ENCODE results near the gene CCL20.
"Not testable (repeated sequence)": the region's sequence is repeated elsewhere in the genome, so short reads cannot be mapped to it uniquely, and the experiment has no call there.

CCL20 gene

GRCh38 chr2:227834916-227835650 lies 21.4 kb downstream of the CCL20 start:
- Mint-ChIP-seq H3K36me3 (no peaks in the 10 kb centered on the region), H3K9me3 (no peaks in the 10 kb centered on the region), H3K27ac (no peak overlapping the region), H3K4me1 (no peaks in the 10 kb centered on the region), H3K4me3 (no peak overlapping the region), H3K27me3 (peaks cover 6% of the 10 kb centered on the region)
- no peak for DNase-seq
- CTCF ChIA-PET, result no interaction called here

- CTCF ChIA-PET, result interaction anchor here (0.9 kb wide), 1 partner anchor 73 kb away, joined by 3 read pairs; no protein-coding TSS in a partner anchor
- H3K4me1 Mint-ChIP-seq, result not testable (repeated sequence)
Measured at GRCh38 chr2:227839339-227840129, 25.9 kb downstream of the CCL20 start.

GRCh38 chr2:227846831-227847230 lies 33.2 kb downstream of the CCL20 start:
- Mint-ChIP-seq H3K36me3 (no peaks in the 10 kb centered on the region), H3K4me3 (no peak overlapping the region), H3K4me1 (no peaks in the 10 kb centered on the region), H3K27me3 (no peaks in the 10 kb centered on the region), H3K27ac (no peak overlapping the region), H3K9me3 (no peaks in the 10 kb centered on the region)
- CTCF ChIA-PET, result interaction anchor here (1.6 kb wide), 1 partner anchor 16 kb away, joined by 3 read pairs; no protein-coding TSS in a partner anchor
- DNase-seq, result no peak

More at GRCh38 chr2:227839339-227840129, 25.9 kb downstream of the CCL20 start:
- not testable (repeated sequence) for H3K9me3 Mint-ChIP-seq, H3K4me3 Mint-ChIP-seq, H3K27ac Mint-ChIP-seq, H3K36me3 Mint-ChIP-seq, DNase-seq, H3K27me3 Mint-ChIP-seq

DNA sequence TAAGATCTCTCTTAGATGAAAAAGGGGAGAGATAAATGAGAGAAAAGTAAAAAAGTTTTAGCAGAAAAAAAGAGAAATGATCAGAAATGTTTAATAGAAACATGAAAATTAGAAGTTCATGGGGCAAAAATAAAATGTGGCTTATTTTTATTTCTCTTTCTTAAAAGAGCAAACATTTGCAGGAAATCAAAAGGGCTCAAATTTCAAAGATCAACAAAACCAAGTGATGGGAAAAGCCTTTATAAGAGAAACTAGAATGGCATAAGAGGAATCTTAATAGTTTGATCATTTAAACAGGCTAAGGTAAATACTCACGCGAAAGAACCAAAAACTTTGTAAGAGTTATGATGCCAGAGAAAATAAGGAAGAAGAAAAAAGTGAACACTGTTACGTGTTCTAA lies 34.5 kb downstream of the CCL20 start:
- H3K27ac Mint-ChIP-seq, result no peak overlapping the region
- CTCF ChIA-PET, result interaction anchor here (0.6 kb wide), 1 partner anchor 201 kb away, joined by 3 read pairs; no protein-coding TSS in a partner anchor

DNA sequence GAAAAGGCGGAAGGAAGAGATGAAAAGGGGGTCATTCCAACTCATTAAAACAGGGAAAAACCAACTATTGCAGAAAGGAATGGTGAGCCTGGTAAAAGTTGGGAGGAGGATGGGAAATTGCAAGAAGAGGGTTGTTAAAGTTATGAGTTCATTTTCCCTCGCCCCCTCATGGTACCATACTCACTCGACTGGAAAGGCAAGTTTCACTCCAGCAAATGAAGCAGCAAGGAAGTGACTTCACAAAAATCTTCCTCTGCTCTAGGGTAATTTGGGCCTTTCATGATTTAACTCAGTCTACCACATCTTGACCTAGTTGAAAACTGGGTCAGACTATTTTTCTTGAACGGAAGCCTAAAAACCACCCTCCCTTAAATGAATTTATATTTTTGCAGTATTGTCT lies 34.9 kb downstream of the CCL20 start:
- Mint-ChIP-seq H3K4me1 (no peaks in the 10 kb centered on the region), H3K4me3 (no peak overlapping the region), H3K27ac (no peak overlapping the region), H3K27me3 (no peaks in the 10 kb centered on the region), H3K9me3 (no peaks in the 10 kb centered on the region), H3K36me3 (no peaks in the 10 kb centered on the region)
- CTCF ChIA-PET, result interaction anchor here (0.6 kb wide), 1 partner anchor 201 kb away, joined by 3 read pairs; no protein-coding TSS in a partner anchor
- no peak for DNase-seq

More for the DNA sequence above, 34.5 kb downstream of the CCL20 start:
- Mint-ChIP-seq H3K27me3 (no peaks in the 10 kb centered on the region), H3K4me3 (no peak overlapping the region), H3K4me1 (no peaks in the 10 kb centered on the region), H3K36me3 (no peaks in the 10 kb centered on the region), H3K9me3 (no peaks in the 10 kb centered on the region)
- no peak for DNase-seq

DNA sequence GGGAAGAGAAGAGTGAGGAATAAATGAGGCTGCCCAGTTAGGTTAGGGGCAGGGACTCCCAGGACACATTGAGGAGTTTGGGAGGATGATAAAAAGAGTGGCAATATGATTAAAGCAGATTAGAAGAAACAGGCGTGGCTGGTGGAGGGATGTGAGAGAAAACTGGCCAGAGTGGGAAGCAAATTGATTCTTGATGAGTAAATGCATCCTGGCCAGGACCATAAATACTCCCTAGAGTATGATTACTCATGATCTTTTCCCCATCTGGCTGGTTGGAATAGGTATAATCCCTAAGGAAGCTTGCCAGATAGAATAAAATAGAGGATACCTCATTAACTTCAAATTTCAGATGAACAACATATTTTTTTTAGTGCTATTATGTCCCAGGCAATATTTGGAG lies 36.3 kb downstream of the CCL20 start:
- DNase-seq, result no peak
- Mint-ChIP-seq H3K9me3 (no peaks in the 10 kb centered on the region), H3K27ac (no peak overlapping the region), H3K36me3 (no peaks in the 10 kb centered on the region), H3K4me3 (no peak overlapping the region), H3K27me3 (no peaks in the 10 kb centered on the region), H3K4me1 (no peaks in the 10 kb centered on the region)
- CTCF ChIA-PET, result no interaction called here

DNA sequence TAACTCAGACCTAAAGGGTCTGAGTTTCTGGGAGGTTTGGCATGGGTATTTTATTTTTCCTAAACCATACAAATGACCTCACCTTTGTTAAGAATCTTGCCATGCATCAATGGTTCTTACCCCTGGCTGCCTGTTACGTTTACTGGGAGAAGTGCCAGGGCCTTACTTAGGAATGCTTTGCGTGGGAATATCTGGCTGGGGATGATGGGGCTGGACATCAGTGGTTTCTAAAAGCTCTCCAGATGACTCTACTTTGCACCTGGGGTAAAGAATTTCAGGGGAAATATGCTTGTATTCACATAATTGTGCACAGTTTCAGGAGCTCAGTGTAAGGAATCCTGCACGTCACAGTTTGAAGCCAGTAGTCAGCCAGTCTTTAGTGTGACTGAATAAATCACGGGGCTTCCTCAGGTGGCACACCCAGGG lies 39.6 kb downstream of the CCL20 start:
- no peak for DNase-seq
- H3K27ac Mint-ChIP-seq, result no peak overlapping the region
- no peak overlapping the region for H3K4me3 Mint-ChIP-seq
- CTCF ChIA-PET, result interaction anchor here (0.7 to 1.0 kb wide), 2 partner anchors 10 to 39 kb away, joined by 3 read pairs; no protein-coding TSS in a partner anchor
- H3K36me3 Mint-ChIP-seq, result no peaks in the 10 kb centered on the region
- H3K4me1 Mint-ChIP-seq, result no peaks in the 10 kb centered on the region
- H3K27me3 Mint-ChIP-seq, result no peaks in the 10 kb centered on the region
- H3K9me3 Mint-ChIP-seq, result no peaks in the 10 kb centered on the region

GRCh38 chr2:227853765-227854271 lies 40.2 kb downstream of the CCL20 start:
- no peaks in the 10 kb centered on the region for H3K27me3 Mint-ChIP-seq
- H3K4me3 Mint-ChIP-seq, result no peak overlapping the region
- H3K27ac Mint-ChIP-seq, result no peak overlapping the region
- no peaks in the 10 kb centered on the region for H3K4me1 Mint-ChIP-seq
- CTCF ChIA-PET, result interaction anchor here (0.7 to 0.8 kb wide), 2 partner anchors 9 to 76 kb away, joined by 3 read pairs; no protein-coding TSS in a partner anchor
- no peak for DNase-seq
- H3K36me3 Mint-ChIP-seq, result no peaks in the 10 kb centered on the region
- no peaks in the 10 kb centered on the region for H3K9me3 Mint-ChIP-seq

- H3K4me3 Mint-ChIP-seq, result no peak overlapping the region
- CTCF ChIA-PET, result no interaction called here
- no peaks in the 10 kb centered on the region for H3K9me3 Mint-ChIP-seq
- H3K4me1 Mint-ChIP-seq, result no peaks in the 10 kb centered on the region
- H3K27me3 Mint-ChIP-seq, result no peaks in the 10 kb centered on the region
- DNase-seq, result no peak
- no peak overlapping the region for H3K27ac Mint-ChIP-seq
- no peaks in the 10 kb centered on the region for H3K36me3 Mint-ChIP-seq
Measured at GRCh38 chr2:227855440-227855839, 41.8 kb downstream of the CCL20 start.

DNA sequence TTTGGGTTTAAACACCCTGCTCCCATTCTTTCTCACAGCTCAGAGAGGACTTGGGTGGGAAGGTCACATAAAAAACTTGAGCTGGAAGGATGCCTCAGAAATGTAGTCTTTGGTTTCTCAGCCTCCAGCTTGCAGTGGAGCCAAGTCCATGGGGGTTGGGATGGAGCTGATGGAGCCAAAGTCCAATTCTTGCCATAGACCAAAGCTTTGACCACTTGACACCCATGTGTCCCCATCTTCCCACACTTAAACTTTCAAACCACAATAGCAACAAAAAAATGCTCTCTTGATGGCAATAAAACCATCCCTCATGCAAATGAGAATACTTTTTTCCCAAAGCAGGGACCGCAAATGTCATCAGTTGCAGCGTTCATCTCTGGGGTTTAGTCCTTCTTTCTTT lies 43.1 kb downstream of the CCL20 start:
- Mint-ChIP-seq H3K36me3 (no peaks in the 10 kb centered on the region), H3K4me3 (no peak overlapping the region), H3K4me1 (no peaks in the 10 kb centered on the region), H3K27ac (no peak overlapping the region), H3K9me3 (no peaks in the 10 kb centered on the region), H3K27me3 (no peaks in the 10 kb centered on the region)
- no peak for DNase-seq
- CTCF ChIA-PET, result interaction anchor here (1.1 kb wide), 1 partner anchor 90 kb away, joined by 3 read pairs; no protein-coding TSS in a partner anchor

DNA sequence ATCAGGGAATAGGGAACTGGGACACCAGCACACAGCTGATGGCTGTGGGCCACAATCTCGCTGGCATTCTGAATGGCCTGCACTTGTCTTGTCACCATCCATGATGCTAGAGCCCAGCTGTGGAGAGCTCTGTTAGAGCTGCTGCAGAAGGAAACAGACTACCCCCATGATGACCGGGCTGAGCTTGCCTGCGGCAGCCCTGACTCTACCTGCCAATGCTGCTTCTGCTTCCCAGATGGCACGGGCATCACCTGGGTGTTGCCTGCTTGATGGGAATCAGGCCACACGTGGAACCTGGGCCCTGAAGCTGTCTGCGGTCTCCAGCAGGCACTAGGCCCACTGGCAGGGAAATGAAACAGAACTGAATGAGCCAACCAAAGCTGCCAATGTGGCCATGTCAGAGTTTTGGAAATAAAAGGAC lies 46.6 kb downstream of the CCL20 start:
- Mint-ChIP-seq H3K4me3 (no peak overlapping the region), H3K36me3 (no peaks in the 10 kb centered on the region), H3K27me3 (no peaks in the 10 kb centered on the region), H3K4me1 (no peaks in the 10 kb centered on the region), H3K27ac (no peak overlapping the region), H3K9me3 (no peaks in the 10 kb centered on the region)
- CTCF ChIA-PET, result interaction anchor here (0.7 to 4.8 kb wide), 4 partner anchors 9 to 203 kb away, joined by 4 to 26 read pairs (median 17); no protein-coding TSS in a partner anchor
- no peak for DNase-seq

- no peaks in the 10 kb centered on the region for H3K36me3 Mint-ChIP-seq
- no peak overlapping the region for H3K4me3 Mint-ChIP-seq
- no peaks in the 10 kb centered on the region for H3K9me3 Mint-ChIP-seq
- CTCF ChIA-PET, result interaction anchor here (0.7 to 4.8 kb wide), 7 partner anchors 8 to 467 kb away, joined by 3 to 26 read pairs (median 4); no protein-coding TSS in a partner anchor
- no peak for DNase-seq
- H3K27me3 Mint-ChIP-seq, result peaks cover 2% of the 10 kb centered on the region
- H3K4me1 Mint-ChIP-seq, result no peaks in the 10 kb centered on the region
- no peak overlapping the region for H3K27ac Mint-ChIP-seq
Measured at GRCh38 chr2:227861011-227861410, 47.4 kb downstream of the CCL20 start.

DNA sequence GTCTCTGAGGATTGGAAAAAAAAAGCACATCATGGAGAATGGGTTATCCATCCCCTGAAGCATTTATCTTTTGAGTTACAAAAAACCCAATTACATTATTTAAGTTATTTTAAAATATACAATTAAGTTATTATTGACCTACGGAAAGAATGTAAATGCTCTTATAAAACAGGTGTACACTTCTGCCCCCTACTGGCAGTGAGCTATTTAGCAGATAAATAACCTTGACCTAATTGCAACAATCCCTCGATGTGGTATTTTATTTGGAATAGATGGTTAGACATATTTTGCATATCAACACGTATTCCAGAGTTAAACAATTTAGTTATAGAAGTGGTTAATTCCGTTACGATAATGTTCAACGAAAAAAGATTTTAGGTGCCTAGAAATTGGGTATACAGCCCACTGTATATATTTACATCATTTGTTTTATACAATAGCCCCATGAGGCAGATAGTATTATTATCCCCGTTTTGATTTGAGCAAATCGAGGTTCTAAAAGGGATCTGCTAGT lies 48.6 kb downstream of the CCL20 start:
- no peaks in the 10 kb centered on the region for H3K4me1 Mint-ChIP-seq
- peak; percentile 31 for DNase-seq
- CTCF ChIA-PET, result interaction anchor here (0.7 to 4.8 kb wide), 13 partner anchors 10 to 616 kb away, joined by 3 to 26 read pairs (median 3); partner anchors contain the start of gene DAW1
- H3K36me3 Mint-ChIP-seq, result no peaks in the 10 kb centered on the region
- peaks cover 5% of the 10 kb centered on the region for H3K27me3 Mint-ChIP-seq
- H3K4me3 Mint-ChIP-seq, result no peak overlapping the region
- H3K27ac Mint-ChIP-seq, result no peak overlapping the region
- H3K9me3 Mint-ChIP-seq, result no peaks in the 10 kb centered on the region
